ENCODE data around the gene SNRPD2.
"Not testable (repeated sequence)": the region's sequence is repeated elsewhere in the genome, so short reads cannot be mapped to it uniquely, and the experiment has no call there.

SNRPD2 gene

DNA sequence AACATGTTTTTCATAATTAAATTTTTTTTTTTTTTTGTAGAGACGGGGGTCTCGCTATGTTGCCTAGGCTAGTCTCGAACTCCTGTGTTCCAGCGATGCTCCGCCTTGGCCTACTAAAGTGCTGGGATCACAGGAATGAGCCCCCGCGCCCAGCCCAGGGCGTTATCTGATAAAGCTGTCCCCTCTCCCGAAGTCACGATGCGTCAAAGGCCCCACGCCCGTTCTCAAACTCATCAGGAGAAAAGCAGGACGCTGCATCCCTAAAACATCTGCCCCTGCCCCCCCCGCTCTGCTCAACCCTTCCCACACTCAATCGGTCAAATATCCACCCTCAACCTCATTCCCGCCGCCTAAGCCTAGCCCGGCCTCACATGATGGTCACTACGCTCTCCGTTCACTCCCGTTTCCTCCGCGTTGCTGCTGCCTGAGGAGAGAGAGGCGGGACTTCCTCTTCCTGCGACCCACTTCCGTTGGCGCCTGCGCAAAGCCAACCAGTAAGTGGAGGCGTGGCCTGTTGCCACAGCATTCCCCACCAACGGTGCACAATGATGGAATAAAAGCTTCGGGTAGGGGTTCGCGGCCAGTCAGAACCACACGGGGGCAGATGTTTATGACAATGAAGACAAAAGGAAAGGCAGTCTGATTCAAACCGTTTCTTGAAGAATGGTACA lies at the start of gene SNRPD2:
Gene SNRPD2 (minus strand): TSS at position 438 of the 671 bp plus-strand sequence. CDS start 65 bp downstream, at position 373.
- DNase-seq (ENCODE audit: low read depth in 1 of 2, low spot score in 1 of 2): peak; percentile 83 to 90

- DNase-seq (ENCODE audit: low read depth in 1 of 2, low spot score in 1 of 2): no peak
Measured at GRCh38 chr19:45739498-45740439, 48.0 kb upstream of the SNRPD2 start.

DNA sequence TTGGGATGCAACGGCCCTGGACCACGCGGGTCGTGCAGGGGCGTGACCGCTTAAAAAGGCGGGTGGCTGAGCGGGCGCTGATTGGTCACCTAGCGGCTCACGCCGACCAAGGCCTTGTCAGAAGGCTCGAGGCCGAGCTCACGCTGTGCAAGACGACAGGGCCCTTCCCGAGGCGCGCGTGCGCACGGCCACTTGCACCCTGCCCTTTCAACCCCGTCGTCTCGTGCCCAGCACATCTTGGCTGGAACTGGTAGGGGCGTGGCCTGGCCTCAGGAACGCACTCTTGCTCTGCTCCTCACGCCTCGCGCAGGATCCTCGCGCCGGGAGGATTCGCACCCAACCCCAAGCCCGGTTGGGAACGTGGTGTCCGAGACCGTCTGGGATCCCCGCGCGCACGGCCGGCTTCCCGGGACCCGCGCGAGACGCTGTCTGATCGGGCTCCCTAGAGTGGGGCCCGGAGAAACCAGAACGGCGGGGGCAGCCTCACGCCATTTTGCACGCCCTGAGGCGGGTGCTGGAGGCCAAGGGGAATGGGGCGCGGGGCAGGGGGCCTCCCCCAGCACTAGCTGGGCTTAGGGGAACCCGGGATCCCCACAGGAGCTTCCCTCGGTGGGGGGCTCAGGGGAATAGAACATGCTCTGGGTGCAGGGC lies 41.5 kb upstream of the SNRPD2 start, which contains the start of gene MEIOSIN:
Gene MEIOSIN (plus strand): TSS at position 280 of the 651 bp plus-strand sequence. CDS start 1,938 bp downstream, outside the sequence.
- DNase-seq (ENCODE audit: low read depth in 1 of 2, low spot score in 1 of 2): no peak

DNA sequence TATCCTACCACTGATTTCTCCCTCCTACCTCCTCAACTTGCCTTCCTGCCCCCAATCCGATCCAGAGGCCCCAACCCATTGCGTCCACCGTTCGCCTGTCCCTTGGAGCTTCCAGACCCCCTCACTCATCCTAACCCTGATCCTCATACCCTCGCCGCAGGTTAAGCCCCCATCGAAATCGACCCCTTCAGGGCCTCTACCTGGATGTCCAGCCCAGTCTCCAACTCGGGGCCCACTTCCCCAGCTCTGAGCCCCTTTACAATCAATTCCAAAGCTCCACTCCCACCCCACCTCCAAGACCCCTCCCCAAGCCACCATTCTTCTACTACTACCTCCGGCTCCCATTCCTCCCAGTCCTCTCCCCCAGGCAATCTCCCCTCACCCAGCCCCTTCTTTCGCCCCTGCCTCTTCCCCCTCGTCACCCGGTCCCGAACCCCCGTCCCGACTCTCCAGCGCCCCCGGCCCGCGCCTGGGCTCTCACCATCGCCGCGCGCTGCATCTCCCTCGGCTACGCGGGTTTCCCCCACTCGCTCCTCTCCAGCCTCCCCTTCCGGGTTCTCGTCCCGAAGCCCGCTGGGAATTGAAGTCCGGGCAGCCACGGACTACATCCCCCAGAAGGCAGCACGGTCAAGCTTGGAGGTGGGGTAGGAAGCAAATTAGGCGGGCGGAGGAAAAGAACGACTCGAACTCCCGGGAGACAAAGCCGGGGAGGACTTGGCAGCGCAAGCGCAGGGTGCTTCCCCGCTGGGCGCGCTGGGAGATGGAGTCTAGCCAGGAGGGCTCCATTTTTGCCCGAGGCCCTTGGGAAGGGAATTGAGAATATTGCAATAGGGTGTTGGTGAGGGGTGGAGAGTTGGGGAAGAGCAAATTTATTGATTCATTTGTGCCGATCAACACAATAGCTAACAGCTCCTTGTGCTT lies 38.9 kb upstream of the SNRPD2 start, which contains the start of gene FBXO46:
Gene FBXO46 (minus strand): TSS at position 529 of the 921 bp plus-strand sequence. CDS start 17,401 bp downstream, outside the sequence.
- peak; percentile 81 to 87 for DNase-seq (ENCODE audit: low read depth in 1 of 2, low spot score in 1 of 2)

DNA sequence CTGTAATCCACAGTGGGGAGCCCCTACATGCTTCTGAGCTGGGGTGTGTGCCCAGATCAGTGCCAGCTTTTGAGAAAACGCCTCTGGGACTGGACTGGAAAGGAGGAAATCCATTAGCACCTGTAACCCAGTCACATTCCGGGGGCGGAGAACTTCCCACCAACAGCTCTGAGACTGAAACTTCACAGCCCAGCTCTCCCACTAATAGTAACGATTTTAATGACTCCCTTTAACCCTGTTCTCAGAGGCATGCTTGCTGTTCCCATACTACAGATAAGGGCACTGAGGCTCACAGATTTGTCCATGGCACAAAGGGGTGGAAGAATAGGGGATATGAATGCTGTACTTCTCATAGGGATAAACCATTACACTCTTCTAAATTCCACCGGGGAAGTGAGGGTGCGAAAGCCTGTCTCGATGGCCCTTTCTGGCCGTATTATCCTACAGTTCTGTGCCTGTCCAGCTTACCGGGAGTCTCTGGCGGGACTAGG lies 38.1 kb upstream of the SNRPD2 start:
- DNase-seq (ENCODE audit: low read depth in 1 of 2, low spot score in 1 of 2): no peak

GRCh38 chr19:45728683-45729082 lies 36.9 kb upstream of the SNRPD2 start:
- DNase-seq (ENCODE audit: low read depth in 1 of 2, low spot score in 1 of 2): not testable (repeated sequence)

GRCh38 chr19:45720065-45720464 lies 28.3 kb upstream of the SNRPD2 start:
- DNase-seq (ENCODE audit: low read depth in 1 of 2, low spot score in 1 of 2): not testable (repeated sequence)

- DNase-seq (ENCODE audit: low read depth in 1 of 2, low spot score in 1 of 2): no peak
Measured at GRCh38 chr19:45717983-45718650, 26.4 kb upstream of the SNRPD2 start.

DNA sequence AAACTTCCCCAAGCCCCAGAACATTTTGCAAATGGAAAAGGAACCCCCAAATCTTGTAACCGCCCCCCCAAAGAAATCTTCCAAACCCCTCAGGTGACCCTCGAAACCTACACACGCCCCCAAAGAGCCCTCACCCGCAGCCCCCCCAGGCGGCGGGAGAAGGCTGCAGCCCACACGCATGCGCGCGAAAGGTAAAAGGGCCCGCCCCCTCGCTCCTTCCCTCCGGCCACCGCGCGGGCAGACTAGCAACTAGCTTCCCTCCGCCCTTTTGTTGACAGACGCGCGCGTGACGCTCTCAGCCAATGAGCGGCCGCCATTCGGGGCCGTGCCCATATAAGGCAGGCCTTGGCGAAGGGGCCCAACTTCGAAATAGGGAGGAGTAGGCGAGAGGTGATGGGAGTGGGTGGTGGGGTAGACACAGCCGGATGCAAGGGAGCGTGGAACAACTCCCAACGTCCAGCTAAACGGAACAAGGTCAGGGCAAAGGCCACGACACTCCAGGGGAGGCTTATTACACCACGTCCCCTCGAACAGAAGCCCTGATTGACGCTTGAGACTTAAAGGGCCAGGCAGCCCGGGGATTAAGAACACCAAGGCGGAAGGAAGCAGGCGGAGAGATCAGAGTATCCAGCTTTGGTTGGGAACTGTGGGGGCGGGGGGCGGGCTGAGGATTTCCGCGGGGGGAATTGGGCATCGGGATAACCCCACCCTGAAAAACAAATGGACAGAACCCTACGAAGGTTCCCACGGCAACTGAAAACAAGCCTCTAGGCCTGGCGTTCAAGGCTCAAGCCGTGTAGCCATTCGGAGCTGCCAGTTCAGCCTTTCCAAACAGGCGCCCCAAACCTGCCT lies 25.6 kb upstream of the SNRPD2 start:
- peak; percentile 94 to 96 for DNase-seq (ENCODE audit: low read depth in 1 of 2, low spot score in 1 of 2)

DNA sequence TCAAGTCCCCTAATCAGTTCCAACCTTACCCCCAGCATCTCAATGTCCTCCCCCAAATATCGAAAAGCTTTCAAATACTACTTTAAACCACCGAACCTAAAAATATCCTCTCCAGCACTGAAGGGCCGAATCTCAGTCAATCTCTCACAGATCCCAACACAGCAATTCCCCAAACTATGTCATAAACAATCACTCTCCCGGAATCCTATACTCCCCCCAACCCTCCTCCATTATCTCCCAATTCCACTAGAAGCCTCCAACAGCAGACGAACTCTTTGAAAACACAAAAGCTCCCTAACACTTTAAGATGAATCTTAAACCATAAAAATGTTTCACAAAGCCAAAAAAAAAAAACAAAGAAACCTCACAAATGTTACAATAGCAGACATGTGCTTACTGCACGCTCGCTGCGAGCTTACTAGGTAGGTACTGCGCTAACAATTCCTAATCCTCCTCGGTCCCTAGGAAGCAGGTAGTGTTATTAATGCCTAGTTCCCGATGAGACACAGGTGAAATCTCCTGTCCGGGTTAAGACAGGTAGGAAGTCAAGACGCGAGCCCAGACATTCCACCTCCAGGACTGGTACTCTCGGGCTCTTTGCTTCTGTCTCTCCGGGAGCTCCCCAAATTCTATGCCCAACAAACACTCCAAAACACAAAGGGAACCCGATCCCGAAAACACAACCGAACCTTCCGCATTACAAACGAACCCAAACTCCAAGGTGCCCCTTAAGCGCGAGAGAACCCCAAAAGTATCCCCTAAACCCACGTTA lies 24.8 kb upstream of the SNRPD2 start:
- DNase-seq (ENCODE audit: low read depth in 1 of 2, low spot score in 1 of 2): no peak

GRCh38 chr19:45715139-45715538 lies 23.4 kb upstream of the SNRPD2 start:
- no peak for DNase-seq (ENCODE audit: low read depth in 1 of 2, low spot score in 1 of 2)

- no peak for DNase-seq (ENCODE audit: low read depth in 1 of 2, low spot score in 1 of 2)
Measured at GRCh38 chr19:45713141-45713540, 21.4 kb upstream of the SNRPD2 start.

GRCh38 chr19:45712699-45713067 lies 20.9 kb upstream of the SNRPD2 start:
- DNase-seq (ENCODE audit: low read depth in 1 of 2, low spot score in 1 of 2): no peak

- no peak for DNase-seq (ENCODE audit: low read depth in 1 of 2, low spot score in 1 of 2)
Measured at GRCh38 chr19:45711851-45712698, 20.3 kb upstream of the SNRPD2 start.

DNA sequence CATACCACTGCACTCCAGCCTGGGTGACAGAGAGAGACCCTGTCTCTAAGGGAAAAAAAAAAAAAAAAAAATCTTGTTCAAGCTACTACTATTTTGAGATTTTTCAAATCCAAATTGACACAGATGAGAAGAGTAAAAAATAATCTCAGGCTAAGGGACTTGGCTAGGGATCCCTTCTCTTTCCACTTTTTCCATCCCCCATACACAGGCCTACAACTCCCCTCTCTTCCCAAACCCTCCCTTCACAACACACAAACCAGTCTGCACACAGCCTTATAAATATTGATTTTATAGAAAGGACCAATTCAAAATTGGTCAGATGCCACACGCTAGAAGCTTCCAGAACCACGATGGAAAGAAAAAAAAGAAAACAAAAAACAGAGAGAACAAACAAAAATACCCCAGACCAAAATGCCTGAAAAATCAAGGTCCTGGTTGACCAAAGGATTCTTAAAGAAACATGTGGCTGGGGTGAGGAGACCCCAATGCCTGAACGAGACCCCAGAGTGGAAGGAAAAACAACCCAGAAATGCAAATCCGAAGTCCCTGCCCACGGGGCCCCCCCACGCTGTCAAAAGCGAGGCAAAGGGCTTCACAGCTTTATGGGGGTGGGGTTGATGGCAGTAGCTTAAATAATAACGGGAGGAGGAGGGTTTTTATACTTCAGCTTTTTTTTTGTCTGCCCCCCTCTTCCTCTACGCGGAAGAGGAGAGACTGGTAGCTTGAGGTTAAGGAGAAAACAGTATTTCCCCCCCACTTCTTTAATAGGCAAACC lies 18.8 kb upstream of the SNRPD2 start:
- DNase-seq (ENCODE audit: low read depth in 1 of 2, low spot score in 1 of 2): no peak

GRCh38 chr19:45705710-45706415 lies 14.1 kb upstream of the SNRPD2 start:
- DNase-seq (ENCODE audit: low read depth in 1 of 2, low spot score in 1 of 2): no peak

All from activated T-helper 1 cell treated with anti-CD3 and anti-CD28 coated beads, Interleukin-2, amount 50 U/mL, for 16 hours (primary cell).